Activated CD4-positive, alpha-beta memory T cell treated with anti-CD3 and anti-CD28 coated beads for 36 hours (primary cell): ENCODE results near the gene BMS1. TPM values are rescaled to one million over a fixed set of nuclear protein-coding genes. Genes with fewer than 3 reads are reported as not detected.
A peak's percentile ranks its signal among the peaks of the same experiment; 100 is the strongest.
"Not testable (repeated sequence)": the region's sequence is repeated elsewhere in the genome, so short reads cannot be mapped to it uniquely, and the experiment has no call there.

Experiments
- CTCF ChIA-PET: fragments of 350-600 bp; sonication (Branson Sonifier 250); formaldehyde crosslinking; loops from one replicate; lab custom pipeline; 2021; ENCODE audit warnings: antibody characterized with exemption, inconsistent platforms; lab: Charles Lee
- POLR2A ChIA-PET: fragments of 350-600 bp; sonication (Branson Sonifier 250); formaldehyde crosslinking; loops from one replicate; lab custom pipeline; 2021; ENCODE audit warnings: antibody characterized with exemption; lab: Charles Lee
- DNase-seq: peaks from one replicate; pipeline ENCODE4 v3.0.0-alpha.2; 2020
- H3K27ac Mint-ChIP-seq: one replicate; pipeline ENCODE4 v1.8.0; 2021; ENCODE audit warnings: mixed read lengths
- H3K27me3 Mint-ChIP-seq: one replicate; pipeline ENCODE4 v1.8.0; 2021; ENCODE audit warnings: mixed read lengths
- H3K36me3 Mint-ChIP-seq: one replicate; pipeline ENCODE4 v1.8.0; 2021; ENCODE audit warnings: mixed read lengths
- H3K4me1 Mint-ChIP-seq: one replicate; pipeline ENCODE4 v1.8.0; 2021; ENCODE audit warnings: low read depth, mixed read lengths
- H3K4me3 Mint-ChIP-seq: one replicate; pipeline ENCODE4 v1.8.0; 2021; ENCODE audit warnings: mild to moderate bottlenecking, mixed read lengths
- H3K9me3 Mint-ChIP-seq: one replicate; pipeline ENCODE4 v1.8.0; 2021; ENCODE audit warnings: mixed read lengths
- intact Hi-C: fragments of 100-400 bp; cut with micrococcal nuclease; formaldehyde crosslinking; loops from one replicate; pipeline ENCODE4 v1.15.1; 2023
- total RNA-seq, 2 experiments: library from RNA; stranded (reverse); gene quantifications; one replicate each; pipeline ENCODE4 v1.2.3, GENCODE V29; 2021

BMS1 gene, protein sequence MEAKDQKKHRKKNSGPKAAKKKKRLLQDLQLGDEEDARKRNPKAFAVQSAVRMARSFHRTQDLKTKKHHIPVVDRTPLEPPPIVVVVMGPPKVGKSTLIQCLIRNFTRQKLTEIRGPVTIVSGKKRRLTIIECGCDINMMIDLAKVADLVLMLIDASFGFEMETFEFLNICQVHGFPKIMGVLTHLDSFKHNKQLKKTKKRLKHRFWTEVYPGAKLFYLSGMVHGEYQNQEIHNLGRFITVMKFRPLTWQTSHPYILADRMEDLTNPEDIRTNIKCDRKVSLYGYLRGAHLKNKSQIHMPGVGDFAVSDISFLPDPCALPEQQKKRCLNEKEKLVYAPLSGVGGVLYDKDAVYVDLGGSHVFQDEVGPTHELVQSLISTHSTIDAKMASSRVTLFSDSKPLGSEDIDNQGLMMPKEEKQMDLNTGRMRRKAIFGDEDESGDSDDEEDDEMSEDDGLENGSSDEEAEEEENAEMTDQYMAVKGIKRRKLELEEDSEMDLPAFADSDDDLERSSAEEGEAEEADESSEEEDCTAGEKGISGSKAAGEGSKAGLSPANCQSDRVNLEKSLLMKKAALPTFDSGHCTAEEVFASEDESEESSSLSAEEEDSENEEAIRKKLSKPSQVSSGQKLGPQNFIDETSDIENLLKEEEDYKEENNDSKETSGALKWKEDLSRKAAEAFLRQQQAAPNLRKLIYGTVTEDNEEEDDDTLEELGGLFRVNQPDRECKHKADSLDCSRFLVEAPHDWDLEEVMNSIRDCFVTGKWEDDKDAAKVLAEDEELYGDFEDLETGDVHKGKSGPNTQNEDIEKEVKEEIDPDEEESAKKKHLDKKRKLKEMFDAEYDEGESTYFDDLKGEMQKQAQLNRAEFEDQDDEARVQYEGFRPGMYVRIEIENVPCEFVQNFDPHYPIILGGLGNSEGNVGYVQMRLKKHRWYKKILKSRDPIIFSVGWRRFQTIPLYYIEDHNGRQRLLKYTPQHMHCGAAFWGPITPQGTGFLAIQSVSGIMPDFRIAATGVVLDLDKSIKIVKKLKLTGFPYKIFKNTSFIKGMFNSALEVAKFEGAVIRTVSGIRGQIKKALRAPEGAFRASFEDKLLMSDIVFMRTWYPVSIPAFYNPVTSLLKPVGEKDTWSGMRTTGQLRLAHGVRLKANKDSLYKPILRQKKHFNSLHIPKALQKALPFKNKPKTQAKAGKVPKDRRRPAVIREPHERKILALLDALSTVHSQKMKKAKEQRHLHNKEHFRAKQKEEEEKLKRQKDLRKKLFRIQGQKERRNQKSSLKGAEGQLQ
- 10 to 100 TPM; 25.5 to 25.9 TPM for total RNA-seq

DNA sequence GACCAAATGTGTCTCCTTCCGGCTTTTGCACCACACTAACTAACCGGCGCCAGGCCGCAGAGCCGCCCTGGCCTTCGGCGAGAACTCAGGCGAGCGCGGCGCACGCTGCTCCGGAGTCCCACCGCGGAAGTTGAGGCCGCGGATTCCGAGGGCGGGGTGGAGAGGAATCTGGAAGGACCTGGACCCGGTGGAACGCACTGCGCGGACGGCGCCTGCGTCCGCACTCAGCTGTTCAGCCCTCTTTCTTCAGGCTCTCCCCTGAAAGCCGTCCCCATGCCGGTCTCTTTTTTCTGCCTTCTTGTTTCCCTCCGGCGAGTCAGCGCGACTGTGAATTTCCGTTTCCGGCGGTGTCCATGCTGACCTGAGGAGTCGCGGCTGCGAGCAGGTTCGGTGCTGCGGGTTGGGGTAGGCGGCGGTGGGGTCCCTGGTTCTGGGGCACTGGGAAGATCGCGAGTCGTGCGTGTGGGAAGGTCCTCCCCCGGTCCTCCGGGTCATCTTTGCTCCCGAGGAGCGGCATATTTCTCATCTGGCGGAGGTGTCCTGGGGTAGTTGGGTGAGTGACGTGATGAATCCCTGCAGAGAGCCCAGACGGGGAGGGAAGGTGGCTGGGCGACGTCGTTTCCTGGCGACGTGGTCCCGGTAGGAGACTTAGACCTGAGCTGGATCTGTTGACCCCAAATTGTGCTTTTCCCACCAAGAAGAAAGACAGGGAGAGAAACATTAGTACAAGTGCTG lies at the start of gene BMS1:
TSS of gene BMS1 (plus strand) at position 350 of the 735 bp plus-strand sequence. CDS start 1,600 bp downstream, outside the sequence.
- Mint-ChIP-seq H3K9me3 (no peaks in the 10 kb centered on the region), H3K4me3 (peak within 1 kb of the TSS; percentile 85), H3K36me3 (peaks cover 18% of the 10 kb centered on the region), H3K27ac (peak within 1 kb of the TSS; percentile 90), H3K27me3 (peaks cover 1% of the 10 kb centered on the region), H3K4me1 (peaks cover 17% of the 10 kb centered on the region)
- intact Hi-C loops, result loop anchor here (1.0 to 5.0 kb wide), 5 partner anchors 19 to 355 kb away; partner anchors contain the start of genes CSGALNACT2 and ZNF33B
- DNase-seq, result peak; percentile 94
- ChIA-PET CTCF (interaction anchor here (0.8 to 1.8 kb wide), 3 partner anchors 13 to 29 kb away, joined by 3 to 7 read pairs (median 4); no protein-coding TSS in a partner anchor), POLR2A (interaction anchor here (1.0 to 1.4 kb wide), 3 partner anchors 144 to 907 kb away, joined by 3 to 4 read pairs (median 3); partner anchors contain the start of gene ZNF33B)

DNA sequence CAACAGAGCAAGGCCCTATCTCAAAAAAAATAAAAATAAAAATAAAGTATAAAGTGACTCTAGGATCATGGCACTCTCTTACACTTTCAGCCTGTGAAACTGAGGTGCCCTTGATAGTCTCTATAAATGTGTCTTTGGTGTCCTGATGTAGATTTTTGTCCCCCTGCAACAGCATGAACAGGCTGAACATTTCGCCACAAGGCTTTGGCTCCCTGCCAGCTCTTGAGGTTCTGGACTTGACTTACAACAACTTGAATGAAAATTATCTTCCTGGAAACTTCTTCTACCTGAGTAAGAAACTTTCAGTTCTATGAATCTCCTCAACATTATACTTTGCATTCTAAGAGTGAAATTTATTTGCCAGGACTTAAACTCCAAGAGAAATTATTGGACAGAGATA lies 48.1 kb upstream of the BMS1 start:
- POLR2A ChIA-PET, result no interaction called here
- Mint-ChIP-seq H3K27ac (no peak overlapping the region), H3K4me1 (no peaks in the 10 kb centered on the region), H3K27me3 (peaks cover 17% of the 10 kb centered on the region), H3K9me3 (no peaks in the 10 kb centered on the region), H3K36me3 (no peaks in the 10 kb centered on the region), H3K4me3 (no peak overlapping the region)
- intact Hi-C loops, result no loop called here
- CTCF ChIA-PET, result no interaction called here
- DNase-seq, result peak; percentile 12

DNA sequence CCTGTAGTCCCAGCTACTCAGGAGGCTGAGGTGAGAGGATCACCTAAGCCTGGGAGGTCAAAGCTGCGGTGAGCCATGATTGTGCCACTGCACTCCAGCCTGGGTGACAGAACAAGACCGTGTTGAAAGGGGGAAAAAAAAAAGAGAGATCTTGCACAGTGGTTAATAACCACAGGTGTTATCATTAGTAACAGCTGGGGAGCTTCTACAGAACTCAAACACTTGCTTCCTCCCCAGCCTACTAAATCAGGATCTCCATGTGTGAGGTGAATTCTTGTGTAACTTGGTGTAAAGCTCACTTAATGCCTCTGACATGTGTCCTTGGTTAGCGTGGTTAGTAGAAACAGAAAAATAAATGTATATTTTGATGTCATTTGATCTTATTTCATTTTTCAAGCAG lies 43.9 kb upstream of the BMS1 start:
- no peak for DNase-seq
- Mint-ChIP-seq H3K27me3 (peaks cover 11% of the 10 kb centered on the region), H3K9me3 (peaks cover 21% of the 10 kb centered on the region), H3K4me1 (no peaks in the 10 kb centered on the region), H3K36me3 (peaks cover 4% of the 10 kb centered on the region), H3K4me3 (no peak overlapping the region), H3K27ac (no peak overlapping the region)
- intact Hi-C loops, result no loop called here
- POLR2A ChIA-PET, result no interaction called here
- CTCF ChIA-PET, result interaction anchor here (1.6 kb wide), 1 partner anchor 15 kb away, joined by 5 read pairs; no protein-coding TSS in a partner anchor

- H3K27ac Mint-ChIP-seq, DNase-seq, POLR2A ChIA-PET, intact Hi-C loops, CTCF ChIA-PET, H3K4me3 Mint-ChIP-seq, H3K36me3 Mint-ChIP-seq, H3K4me1 Mint-ChIP-seq: not testable (repeated sequence)
- peaks cover 21% of the 10 kb centered on the region for H3K9me3 Mint-ChIP-seq
- H3K27me3 Mint-ChIP-seq, result peaks cover 15% of the 10 kb centered on the region
These were observed 41.1 kb upstream of the BMS1 start for GRCh38 chr10:42741536-42741935.

DNA sequence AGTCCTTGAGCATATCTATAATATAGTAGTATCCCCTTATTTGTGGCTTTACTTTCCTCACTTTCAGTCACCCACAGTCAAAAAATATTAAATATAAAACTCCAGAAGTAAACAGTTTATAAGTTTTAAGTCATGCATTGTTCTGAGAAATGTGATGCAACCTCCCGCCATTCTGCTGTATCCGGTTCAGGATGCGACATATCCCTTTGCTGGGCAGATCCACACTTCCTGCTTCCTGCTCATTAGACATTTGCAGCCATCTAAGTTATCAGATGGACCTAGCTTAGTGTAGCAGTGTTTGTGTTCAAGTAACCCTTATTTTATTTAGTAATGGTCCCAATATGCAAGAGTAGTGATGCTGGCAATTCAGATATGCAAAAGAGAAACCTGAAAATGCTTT lies 38.9 kb upstream of the BMS1 start:
- H3K4me1 Mint-ChIP-seq, result no peaks in the 10 kb centered on the region
- H3K36me3 Mint-ChIP-seq, result peaks cover 4% of the 10 kb centered on the region
- peaks cover 21% of the 10 kb centered on the region for H3K9me3 Mint-ChIP-seq
- POLR2A ChIA-PET, result interaction anchor here (1.4 kb wide), 1 partner anchor 9 kb away, joined by 3 read pairs; no protein-coding TSS in a partner anchor
- no peak overlapping the region for H3K27ac Mint-ChIP-seq
- intact Hi-C loops, result no loop called here
- peaks cover 9% of the 10 kb centered on the region for H3K27me3 Mint-ChIP-seq
- CTCF ChIA-PET, result no interaction called here
- DNase-seq, result no peak
- H3K4me3 Mint-ChIP-seq, result no peak overlapping the region

DNA sequence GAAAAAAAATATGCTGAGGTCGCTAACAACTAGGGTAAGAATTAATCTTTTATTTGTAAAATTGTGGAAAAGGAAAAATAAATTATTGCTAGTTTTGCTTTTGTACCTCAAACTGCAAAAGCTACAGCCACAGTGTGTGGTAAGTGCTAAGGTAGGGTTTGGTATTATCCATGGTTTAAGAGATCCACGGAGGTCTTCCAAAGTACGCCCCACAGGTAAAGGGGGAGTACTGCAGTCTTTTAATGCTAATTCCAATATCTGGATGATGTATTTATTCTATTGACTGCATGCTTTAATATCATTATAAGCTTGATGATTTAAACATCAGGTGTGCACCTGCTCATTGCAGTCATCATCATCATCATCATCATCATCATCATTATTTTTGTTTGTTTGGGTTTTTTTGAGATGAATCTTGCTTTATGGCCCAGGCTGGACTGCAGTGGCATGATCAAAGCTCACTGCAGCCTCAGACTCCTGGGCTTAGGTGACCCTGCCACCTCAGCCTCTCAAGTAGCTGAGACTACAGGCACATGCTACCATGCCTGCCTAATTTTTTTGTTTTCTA lies 38.4 kb upstream of the BMS1 start:
- Mint-ChIP-seq H3K27me3 (peaks cover 12% of the 10 kb centered on the region), H3K4me1 (no peaks in the 10 kb centered on the region), H3K9me3 (peaks cover 21% of the 10 kb centered on the region), H3K36me3 (peaks cover 4% of the 10 kb centered on the region), H3K27ac (no peak overlapping the region), H3K4me3 (no peak overlapping the region)
- no peak for DNase-seq
- ChIA-PET POLR2A (interaction anchor here (1.4 kb wide), 1 partner anchor 9 kb away, joined by 3 read pairs; no protein-coding TSS in a partner anchor), CTCF (no interaction called here)
- intact Hi-C loops, result no loop called here

- Mint-ChIP-seq H3K9me3 (no peaks in the 10 kb centered on the region), H3K36me3 (no peaks in the 10 kb centered on the region), H3K4me1 (peaks cover 6% of the 10 kb centered on the region), H3K27ac (no peak overlapping the region), H3K27me3 (peaks cover 44% of the 10 kb centered on the region), H3K4me3 (peak overlapping the region; percentile 66)
- ChIA-PET CTCF (interaction anchor here (0.6 to 2.0 kb wide), 11 partner anchors 9 to 351 kb away, joined by 3 to 17 read pairs (median 4); partner anchors contain the start of gene BMS1), POLR2A (interaction anchor here (0.7 to 1.4 kb wide), 2 partner anchors 9 to 22 kb away, joined by 3 read pairs; no protein-coding TSS in a partner anchor)
- intact Hi-C loops, result loop anchor here (1.0 to 10.0 kb wide), 3 partner anchors 29 to 352 kb away; partner anchors contain the start of gene BMS1
- peak; percentile 82 for DNase-seq
These were observed 29.5 kb upstream of the BMS1 start for GRCh38 chr10:42753126-42753506.

GRCh38 chr10:42753507-42754154 lies 29.0 kb upstream of the BMS1 start:
- H3K27ac Mint-ChIP-seq, result no peak overlapping the region
- H3K4me3 Mint-ChIP-seq, result peak overlapping the region; percentile 66
- DNase-seq, result no peak
- POLR2A ChIA-PET, result interaction anchor here (1.4 kb wide), 1 partner anchor 21 kb away, joined by 3 read pairs; no protein-coding TSS in a partner anchor
- H3K4me1 Mint-ChIP-seq, result peaks cover 6% of the 10 kb centered on the region
- no peaks in the 10 kb centered on the region for H3K36me3 Mint-ChIP-seq
- CTCF ChIA-PET, result interaction anchor here (0.6 to 2.0 kb wide), 12 partner anchors 8 to 351 kb away, joined by 3 to 17 read pairs (median 4); partner anchors contain the start of gene BMS1
- H3K9me3 Mint-ChIP-seq, result no peaks in the 10 kb centered on the region
- intact Hi-C loops, result loop anchor here (1.0 to 10.0 kb wide), 4 partner anchors 29 to 352 kb away; partner anchors contain the start of gene BMS1
- H3K27me3 Mint-ChIP-seq, result peaks cover 45% of the 10 kb centered on the region

DNA sequence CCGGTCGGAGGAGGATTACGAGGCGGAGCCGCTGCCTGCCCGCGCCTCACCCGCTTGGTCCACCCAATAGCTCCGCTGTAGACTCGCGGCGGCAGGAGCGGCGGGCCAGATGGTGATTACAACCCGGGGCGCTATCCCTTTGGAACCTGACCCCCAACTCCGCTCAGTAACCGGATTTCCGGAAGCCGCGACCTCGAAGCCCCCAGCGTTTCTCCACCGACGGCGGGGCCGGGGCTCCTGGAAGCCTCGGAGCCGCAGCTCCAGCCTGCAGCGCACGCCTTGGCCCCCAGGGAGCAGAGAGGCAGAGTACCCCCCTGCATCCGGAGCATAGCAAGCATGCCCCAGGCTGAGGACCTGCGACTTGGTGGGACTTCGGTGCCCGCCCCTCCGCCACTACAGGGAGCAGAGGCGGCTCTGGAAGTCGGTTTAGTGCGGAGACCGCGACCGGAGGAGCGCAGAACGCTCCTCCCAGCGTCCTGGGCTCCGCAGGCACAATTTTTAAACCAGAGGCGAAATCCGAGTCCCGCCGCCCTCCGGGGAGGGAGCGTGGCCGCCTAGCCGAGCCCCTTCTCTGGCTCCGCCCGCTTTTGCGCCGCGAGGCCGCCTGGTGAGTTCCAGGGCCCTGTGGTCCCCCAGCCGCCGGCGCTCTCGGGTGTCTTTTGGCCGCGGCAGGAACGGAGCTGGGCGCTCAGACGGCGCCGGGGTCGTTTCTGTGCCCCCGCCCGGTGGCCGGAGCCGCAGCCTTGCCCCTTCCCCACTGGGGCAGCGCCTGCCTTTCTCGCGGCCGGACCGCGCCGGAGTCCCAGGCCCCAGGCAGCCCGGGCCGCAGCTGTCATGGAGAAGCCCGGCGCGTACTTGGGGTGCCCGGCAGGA lies 28.2 kb upstream of the BMS1 start:
- peak; percentile 33 for DNase-seq

More for the DNA sequence above, 28.2 kb upstream of the BMS1 start:
- ChIA-PET CTCF (interaction anchor here (0.9 to 2.0 kb wide), 8 partner anchors 15 to 350 kb away, joined by 3 to 17 read pairs (median 3); partner anchors contain the start of gene BMS1), POLR2A (interaction anchor here (1.4 kb wide), 1 partner anchor 21 kb away, joined by 3 read pairs; no protein-coding TSS in a partner anchor)
- peaks cover 44% of the 10 kb centered on the region for H3K27me3 Mint-ChIP-seq
- peak overlapping the region; percentile 66 for H3K4me3 Mint-ChIP-seq
- intact Hi-C loops, result loop anchor here (1.0 to 10.0 kb wide), 2 partner anchors 47 to 110 kb away; no protein-coding TSS in a partner anchor
- H3K9me3 Mint-ChIP-seq, result no peaks in the 10 kb centered on the region
- H3K4me1 Mint-ChIP-seq, result peaks cover 6% of the 10 kb centered on the region
- no peak overlapping the region for H3K27ac Mint-ChIP-seq
- no peaks in the 10 kb centered on the region for H3K36me3 Mint-ChIP-seq
